ENCODE measurements around the gene KRTAP5-8.

GRCh38 chr11:71555508-71555907 lies 17.7 kb downstream of the KRTAP5-8 start:
- no peak for TF ChIP-seq POLR2AphosphoS5 (IDR thresholded peaks at IDR 0.05; ENCODE audit: low read depth, low read length)
- no peak for TF ChIP-seq POLR2A (IDR thresholded peaks at IDR 0.05; ENCODE audit: low read depth, low read length)
- TF ChIP-seq TAF1 (IDR thresholded peaks at IDR 0.05; ENCODE audit: borderline replicate concordance, low read depth, low read length) = no peak
